Common myeloid progenitor, CD34-positive (primary cell): ENCODE results near the gene ERBB4.

Source experiments
- CTCF ChIA-PET: fragments of 350-600 bp; sonication (Branson Sonifier 250); formaldehyde crosslinking; loops from one replicate; lab custom pipeline; 2021; ENCODE audit warnings: antibody characterized with exemption; lab: Charles Lee
- POLR2A ChIA-PET: fragments of 350-600 bp; sonication (Branson Sonifier 250); formaldehyde crosslinking; loops from one replicate; lab custom pipeline; 2021; ENCODE audit warnings: antibody characterized with exemption; lab: Charles Lee
- DNase-seq, 3 donors: peaks; one replicate each; pipeline versions ENCODE4 v3.0.0 to v3.0.0-alpha.2; 2013
- H3K27ac ChIP-seq, 2 experiments: 1 replicate in 1 of 2; 2 replicates in 1 of 2; pipeline ENCODE4 v1.7.0; 2013; ENCODE audit warnings: inconsistent platforms in 2 of 2, low read length in 2 of 2, mild to moderate bottlenecking in 2 of 2, low read depth in 1 of 2, moderate library complexity in 1 of 2; ENCODE audit not compliant: severe bottlenecking in 2 of 2, insufficient read depth in 1 of 2, poor library complexity in 1 of 2
- H3K27me3 ChIP-seq, 5 experiments: replicated peaks in 2 of 5; 1 replicate in 3 of 5; 2 replicates in 2 of 5; pipeline versions ENCODE4 v1.6.1 to v1.7.0; 2013; ENCODE audit warnings: low read length in 4 of 5, mild to moderate bottlenecking in 2 of 5, moderate library complexity in 2 of 5, inconsistent platforms in 1 of 5; ENCODE audit not compliant: insufficient read depth in 5 of 5, control insufficient read depth in 4 of 5
- H3K36me3 ChIP-seq, 4 experiments: 1 replicate in 2 of 4; 2 replicates in 2 of 4; pipeline versions ENCODE4 v1.6.1 to v1.7.0; 2013; ENCODE audit warnings: low read length in 3 of 4, control low read depth in 1 of 4, mild to moderate bottlenecking in 1 of 4; ENCODE audit not compliant: control insufficient read depth in 4 of 4, insufficient read depth in 4 of 4
- H3K4me1 ChIP-seq, 4 experiments: 1 replicate in 3 of 4; 2 replicates in 1 of 4; pipeline versions ENCODE4 v1.6.1 to v1.7.1; 2013; ENCODE audit warnings: low read length in 3 of 4, mild to moderate bottlenecking in 3 of 4, control low read depth in 1 of 4, inconsistent platforms in 1 of 4, moderate library complexity in 1 of 4; ENCODE audit not compliant: control insufficient read depth in 4 of 4, insufficient read depth in 4 of 4; ENCODE audit errors: control extremely low read depth in 1 of 4
- H3K4me3 ChIP-seq, 7 experiments: 1 replicate in 4 of 7; 2 replicates in 3 of 7; pipeline versions ENCODE4 v1.5.1 to v1.7.0; 2013; ENCODE audit warnings: mild to moderate bottlenecking in 7 of 7, low read length in 6 of 7, moderate library complexity in 6 of 7, inconsistent platforms in 2 of 7, low read depth in 2 of 7, control low read depth in 1 of 7; ENCODE audit not compliant: insufficient read depth in 4 of 7, control insufficient read depth in 1 of 7; ENCODE audit errors: extremely low read depth in 1 of 7
- H3K9me3 ChIP-seq, 5 experiments: 1 replicate in 4 of 5; 2 replicates in 1 of 5; pipeline versions ENCODE4 v1.6.1 to v1.7.1; 2013; ENCODE audit warnings: low read length in 4 of 5, mild to moderate bottlenecking in 2 of 5, inconsistent platforms in 1 of 5, low read depth in 1 of 5, moderate library complexity in 1 of 5; ENCODE audit not compliant: control insufficient read depth in 4 of 5, insufficient read depth in 2 of 5; ENCODE audit errors: control extremely low read depth in 1 of 5
- WGBS: methylation state at CpG from one replicate; pipeline ENCODE4 v1.1.5; 2013; ENCODE audit not compliant: insufficient coverage; 5-methylcytosine and 5-hydroxymethylcytosine counted together

The ERBB4 gene

DNA sequence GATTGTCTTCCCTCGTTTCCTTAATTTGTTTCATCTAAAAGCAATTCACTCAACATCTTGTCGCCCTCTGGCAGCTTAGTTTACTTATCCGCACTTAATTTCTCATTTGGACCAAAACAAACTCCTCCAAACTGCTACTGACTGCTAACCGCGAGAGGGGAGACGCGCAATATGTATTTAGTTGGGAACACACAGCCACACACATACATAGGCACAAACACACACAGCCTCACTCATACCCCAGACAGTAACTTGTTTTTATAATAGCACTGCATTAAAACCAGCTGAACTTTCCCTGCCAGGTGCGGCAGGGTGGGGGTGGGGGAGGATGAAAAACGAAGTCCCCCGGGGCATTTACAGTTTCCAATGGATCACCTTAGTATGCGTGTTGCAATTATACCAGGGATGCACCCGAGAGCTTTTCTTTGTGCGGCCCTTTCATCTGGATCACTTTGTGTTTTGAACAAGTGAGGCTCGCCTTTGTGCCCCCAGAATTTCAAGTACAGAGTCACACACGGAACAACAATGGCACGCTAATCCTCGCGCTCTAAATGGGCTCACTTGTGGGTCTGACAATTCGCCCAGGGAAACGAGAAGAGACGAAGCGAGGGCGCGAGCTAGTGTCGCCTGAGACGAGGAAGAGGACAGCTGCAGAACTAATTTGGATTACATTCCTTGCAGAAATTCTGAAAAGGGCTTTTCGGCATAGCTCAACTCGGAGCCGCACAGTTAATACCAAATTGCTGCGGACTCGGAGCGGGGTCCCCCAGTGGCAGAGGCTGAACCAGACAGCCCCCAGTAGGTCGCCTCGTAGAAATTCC is 2.4 kb downstream of the ERBB4 start:
- no peaks in the 10 kb centered on the region for H3K36me3 ChIP-seq
- H3K4me3 ChIP-seq, result peak overlapping the region in 5 of 7 experiments; percentile 26 to 81 (median 64)
- POLR2A ChIA-PET, result no interaction called here
- H3K27ac ChIP-seq, result no peak overlapping the region
- WGBS, result 6% methylated on average over 32 of the region's 34 CpGs
- H3K9me3 ChIP-seq, result no peaks in the 10 kb centered on the region
- CTCF ChIA-PET, result interaction anchor here (1.2 kb wide), 1 partner anchor 31 kb away, joined by 3 read pairs; no protein-coding TSS in a partner anchor
- peaks cover 28 to 83% (median 44%) of the 10 kb centered on the region in 5 experiments for H3K27me3 ChIP-seq
- peak in 2 of 3 donors; percentile 48 for DNase-seq
- H3K4me1 ChIP-seq, result peaks cover 0 to 34% (median 29%) of the 10 kb centered on the region in 4 experiments

DNA sequence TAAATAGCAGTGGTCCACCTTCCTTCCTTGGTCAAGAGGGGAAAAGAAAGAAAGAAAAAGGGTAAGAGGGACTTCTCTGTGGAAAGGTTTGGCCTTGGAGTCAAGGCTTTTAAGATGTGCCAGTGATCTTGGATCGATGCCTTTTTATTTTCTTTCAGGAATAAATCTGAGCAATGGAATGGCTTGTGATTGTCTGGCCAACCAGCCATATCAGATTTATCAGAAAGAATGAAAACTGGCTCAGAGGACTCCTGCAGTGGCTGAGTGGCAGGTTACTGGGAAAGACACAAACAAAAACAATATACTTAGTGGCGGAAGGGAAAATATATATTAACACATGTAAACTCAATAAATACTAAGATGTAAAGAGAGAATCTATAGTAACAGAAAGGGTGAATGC is 4.3 kb downstream of the ERBB4 start:
- Histone ChIP-seq H3K27me3 (peaks cover 27 to 76% (median 40%) of the 10 kb centered on the region in 5 experiments), H3K36me3 (no peaks in the 10 kb centered on the region), H3K4me1 (peaks cover 0 to 33% (median 29%) of the 10 kb centered on the region in 4 experiments), H3K9me3 (no peaks in the 10 kb centered on the region), H3K27ac (no peak overlapping the region), H3K4me3 (no peak overlapping the region)
- no peak for DNase-seq
- 100% methylated on average over 1 of the region's 2 CpGs for WGBS
- ChIA-PET CTCF (no interaction called here), POLR2A (no interaction called here)

DNA sequence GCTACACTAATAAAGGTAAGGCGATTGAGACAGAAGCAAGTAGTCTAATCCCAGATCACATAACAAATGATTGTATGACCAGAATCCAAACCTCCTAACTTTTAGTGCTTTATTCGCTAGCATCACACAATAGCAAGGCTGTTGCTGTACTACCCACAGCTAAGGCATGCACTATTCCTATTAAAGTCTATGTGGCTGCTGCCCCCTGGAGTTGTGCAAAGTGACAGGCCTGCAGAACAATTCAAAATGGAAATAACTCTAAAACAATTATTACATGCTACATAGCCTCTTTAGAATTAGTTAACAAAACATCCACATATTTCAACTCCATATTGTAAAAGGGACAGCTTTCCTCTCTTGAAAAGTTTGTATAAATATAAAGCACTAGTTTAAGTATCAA is 6.0 kb downstream of the ERBB4 start:
- CTCF ChIA-PET, result interaction anchor here (1.0 kb wide), 2 partner anchors 11 to 35 kb away, joined by 3 read pairs; no protein-coding TSS in a partner anchor
- H3K27ac ChIP-seq, result no peak overlapping the region
- no peaks in the 10 kb centered on the region for H3K9me3 ChIP-seq
- DNase-seq, result no peak
- peaks cover 20 to 61% (median 38%) of the 10 kb centered on the region in 5 experiments for H3K27me3 ChIP-seq
- 100% methylated on average over 2 of the region's 2 CpGs for WGBS
- peaks cover 0 to 15% (median 13%) of the 10 kb centered on the region in 4 experiments for H3K4me1 ChIP-seq
- H3K4me3 ChIP-seq, result no peak overlapping the region
- no peaks in the 10 kb centered on the region for H3K36me3 ChIP-seq
- POLR2A ChIA-PET, result no interaction called here

DNA sequence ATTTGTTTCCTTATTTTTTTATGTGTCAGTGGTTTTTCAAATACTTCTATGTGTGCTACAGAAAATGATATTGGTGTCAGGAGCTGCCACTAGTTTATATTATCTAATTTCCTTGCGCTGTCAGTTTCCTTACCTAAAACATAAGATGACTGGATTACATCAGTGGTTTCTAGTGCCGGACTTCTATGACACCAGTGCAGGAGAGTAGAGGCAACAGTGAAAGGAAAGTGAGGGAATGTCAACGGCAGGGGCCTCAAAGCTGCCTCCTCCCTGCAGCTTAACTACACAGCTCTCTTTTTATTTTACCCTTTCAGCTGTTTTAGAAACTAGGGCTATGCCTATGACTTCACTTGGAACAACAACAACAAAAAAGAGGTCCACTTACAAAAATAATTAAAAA is 6.5 kb downstream of the ERBB4 start:
- Histone ChIP-seq H3K36me3 (no peaks in the 10 kb centered on the region), H3K27me3 (peaks cover 15 to 56% (median 38%) of the 10 kb centered on the region in 5 experiments), H3K4me3 (no peak overlapping the region), H3K9me3 (no peaks in the 10 kb centered on the region), H3K27ac (no peak overlapping the region), H3K4me1 (peaks cover 0 to 10% (median 8%) of the 10 kb centered on the region in 4 experiments)
- POLR2A ChIA-PET, result no interaction called here
- no peak for DNase-seq
- WGBS, result no CpG with 5 or more reads among the region's 3 CpGs
- CTCF ChIA-PET, result interaction anchor here (1.0 kb wide), 1 partner anchor 12 kb away, joined by 3 read pairs; no protein-coding TSS in a partner anchor

DNA sequence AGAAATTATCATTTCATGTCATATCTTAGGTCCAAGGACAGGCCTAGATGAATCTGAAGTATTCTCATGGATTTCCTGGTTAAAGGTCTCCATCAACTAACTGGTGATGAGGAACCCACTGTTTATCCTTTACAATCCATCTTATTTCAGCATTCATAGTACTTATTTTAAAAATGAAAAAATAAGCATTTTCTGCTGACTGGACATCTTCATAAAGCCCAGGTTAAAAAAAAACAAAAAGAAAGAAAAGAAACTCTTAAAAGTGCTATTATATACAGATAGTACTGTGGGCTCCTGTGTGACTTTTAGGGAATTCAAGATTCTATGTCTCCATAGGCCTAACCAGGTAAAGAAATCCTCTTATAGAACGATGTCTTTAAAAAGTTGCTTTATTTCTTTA is 7.1 kb downstream of the ERBB4 start:
- no peak for DNase-seq
- H3K4me3 ChIP-seq, result no peak overlapping the region
- POLR2A ChIA-PET, result no interaction called here
- no peaks in the 10 kb centered on the region for H3K36me3 ChIP-seq
- peaks cover 0 to 4% (median 2%) of the 10 kb centered on the region in 4 experiments for H3K4me1 ChIP-seq
- H3K27me3 ChIP-seq, result peaks cover 11 to 50% (median 38%) of the 10 kb centered on the region in 5 experiments
- no peaks in the 10 kb centered on the region for H3K9me3 ChIP-seq
- WGBS, result no CpG with 5 or more reads among the region's 1 CpG
- CTCF ChIA-PET, result no interaction called here
- no peak overlapping the region for H3K27ac ChIP-seq

DNA sequence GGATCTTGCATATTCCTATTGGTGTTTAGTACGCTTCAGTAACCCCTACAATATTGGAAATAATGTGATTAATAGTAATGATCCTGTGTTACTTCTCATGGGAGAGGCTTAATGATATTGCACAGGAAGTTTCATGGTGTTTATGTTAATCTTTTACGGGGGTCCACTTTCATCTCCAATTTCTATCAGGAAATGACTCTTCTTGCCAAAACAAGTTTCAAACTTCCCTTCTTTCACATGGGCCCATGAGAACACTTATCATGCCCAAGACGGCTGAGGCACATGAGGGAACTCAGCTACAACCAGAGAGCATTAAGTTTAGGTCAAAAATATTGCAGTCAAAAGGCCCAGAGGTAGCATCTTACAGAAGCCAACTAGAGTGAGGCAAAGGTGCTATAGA is 7.6 kb downstream of the ERBB4 start:
- Histone ChIP-seq H3K4me3 (no peak overlapping the region), H3K27ac (no peak overlapping the region), H3K27me3 (peaks cover 7 to 45% (median 35%) of the 10 kb centered on the region in 5 experiments), H3K4me1 (no peaks in the 10 kb centered on the region), H3K36me3 (no peaks in the 10 kb centered on the region), H3K9me3 (no peaks in the 10 kb centered on the region)
- no peak for DNase-seq
- CTCF ChIA-PET, result no interaction called here
- WGBS, result 50% methylated on average over 1 of the region's 3 CpGs
- POLR2A ChIA-PET, result no interaction called here

DNA sequence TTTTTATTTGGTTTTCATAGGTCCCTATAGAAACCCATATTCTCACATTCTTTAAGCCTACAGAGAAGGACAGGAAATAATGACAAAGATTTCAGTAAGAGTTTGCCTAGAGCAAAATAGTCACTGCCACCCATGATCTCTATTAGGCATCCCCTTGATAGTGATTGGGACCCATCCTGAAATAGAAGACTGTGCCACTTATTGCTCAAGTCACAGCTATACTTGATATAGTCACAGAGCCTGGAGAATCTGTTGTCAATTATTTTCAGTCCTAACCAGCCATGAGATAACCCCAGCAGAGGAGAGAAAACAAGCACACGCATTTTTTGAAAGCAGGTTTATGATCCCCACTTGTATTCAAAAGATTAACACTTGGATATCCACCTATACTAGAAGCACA is 8.2 kb downstream of the ERBB4 start:
- 100% methylated on average over 1 of the region's 1 CpG for WGBS
- Histone ChIP-seq H3K4me3 (no peak overlapping the region), H3K27ac (no peak overlapping the region), H3K36me3 (no peaks in the 10 kb centered on the region), H3K9me3 (no peaks in the 10 kb centered on the region), H3K27me3 (peaks cover 6 to 39% (median 28%) of the 10 kb centered on the region in 5 experiments), H3K4me1 (no peaks in the 10 kb centered on the region)
- no peak for DNase-seq
- POLR2A ChIA-PET, result no interaction called here
- CTCF ChIA-PET, result no interaction called here
